Measurements from ENCODE around the gene ARL16.
A peak's percentile ranks its signal among the peaks of the same experiment; 100 is the strongest.

ARL16 gene

DNA sequence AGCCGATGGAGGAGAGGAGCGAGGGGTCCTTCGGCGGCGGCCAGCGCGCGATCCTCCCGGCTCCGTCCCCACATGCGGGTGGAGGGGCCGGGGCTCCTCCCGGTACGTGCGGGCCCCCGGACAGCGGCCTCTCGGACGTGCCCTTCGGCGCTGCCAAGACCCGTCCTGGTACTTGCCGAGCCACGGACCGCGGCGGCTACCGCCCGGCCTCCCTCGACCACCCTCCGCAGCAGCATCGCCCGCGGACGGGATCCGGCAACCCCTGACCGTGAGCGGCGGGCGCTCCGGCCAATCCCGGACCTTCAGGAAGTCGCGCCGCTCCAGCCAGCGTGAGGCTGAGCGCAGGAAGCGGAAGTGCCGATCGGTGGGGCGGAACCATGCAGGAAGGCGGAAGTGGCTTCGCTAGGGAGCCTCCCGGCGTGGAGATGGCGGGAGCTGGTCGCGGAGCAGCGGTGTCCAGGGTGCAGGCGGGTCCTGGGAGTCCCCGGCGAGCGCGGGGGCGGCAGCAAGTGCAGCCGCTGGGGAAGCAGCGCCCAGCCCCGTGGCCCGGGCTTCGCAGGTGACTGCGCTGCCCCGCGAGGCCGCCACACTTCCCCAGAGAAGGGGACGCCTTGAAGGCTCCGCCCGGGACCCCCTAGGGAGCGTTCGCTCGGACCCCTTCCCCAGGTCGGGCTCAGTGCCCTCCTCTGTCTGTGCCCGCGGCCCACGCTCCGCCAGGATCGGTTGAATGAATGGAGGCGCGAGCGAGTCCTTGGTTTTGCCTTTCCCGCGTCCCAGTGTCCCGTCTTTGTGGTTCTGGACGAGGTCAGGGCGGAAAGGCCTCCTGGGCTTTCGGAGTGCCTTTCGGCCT lies 17.0 kb downstream of the ARL16 start, which contains the start of the genes CCDC137 and OXLD1:
TSS of gene CCDC137 (plus strand) at position 396 of the 850 bp plus-strand sequence. CDS start at position 426, 30 bp downstream.
TSS of gene OXLD1 (minus strand) at position 264 of the 850 bp plus-strand sequence. CDS start at position 236, 28 bp downstream.
- DNase-seq (ENCODE audit: low read depth), result peak; percentile 86

DNA sequence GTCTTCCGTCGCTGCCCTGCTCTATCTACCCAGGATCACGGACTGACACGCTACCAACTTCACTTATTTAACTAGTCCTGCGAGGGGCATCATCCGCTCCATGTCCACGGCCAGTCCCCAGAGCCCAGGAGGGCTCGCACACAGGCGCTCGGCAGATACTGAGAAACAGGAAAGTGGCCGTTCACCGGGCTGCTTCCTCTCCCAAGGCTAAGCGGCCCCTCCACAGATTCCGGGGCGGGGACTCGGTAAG lies 17.6 kb downstream of the ARL16 start:
- DNase-seq (ENCODE audit: low read depth), result no peak

DNA sequence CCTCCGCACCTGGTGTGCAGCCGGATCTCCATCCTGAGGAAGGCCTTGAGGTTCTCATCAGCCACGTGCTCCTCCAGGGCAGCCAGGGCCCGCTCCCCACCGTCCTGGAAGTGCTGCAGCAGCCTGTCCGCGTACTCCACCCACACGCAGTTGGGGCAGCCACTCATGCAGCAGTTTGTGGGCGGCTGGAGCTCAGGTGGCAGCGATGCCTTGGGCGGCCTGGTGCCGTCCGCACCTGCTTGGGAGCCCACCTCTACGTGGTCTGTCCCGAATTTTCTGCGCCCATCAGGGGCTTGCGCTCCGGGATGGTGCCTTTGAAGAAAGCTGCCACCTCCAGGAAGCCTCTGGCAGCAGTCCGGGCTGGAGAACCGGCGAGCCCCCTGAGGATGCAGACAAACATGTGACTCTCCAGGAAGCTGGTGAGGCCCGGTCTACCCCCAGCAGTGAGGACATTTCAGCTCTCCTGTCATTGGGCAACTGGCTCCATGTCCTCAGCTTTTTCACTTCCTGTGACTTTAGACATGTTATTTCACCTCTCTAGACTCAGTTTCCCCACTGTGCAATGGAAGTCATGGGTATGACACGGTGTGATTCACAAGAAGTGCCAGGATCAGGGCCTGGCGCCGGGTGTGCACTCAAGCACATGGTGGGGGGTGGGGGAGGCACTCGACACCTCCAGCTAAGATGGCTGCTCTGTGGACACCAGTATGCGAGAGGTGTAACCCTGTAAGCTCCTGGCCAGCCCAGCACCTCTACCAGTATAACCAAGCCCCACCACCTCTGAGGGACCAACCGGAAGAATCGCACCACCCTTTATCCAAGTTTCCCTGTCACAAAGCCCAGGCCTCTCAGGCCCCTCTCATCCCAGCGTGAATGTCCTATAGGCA lies 18.1 kb downstream of the ARL16 start:
- peak; percentile 61 for DNase-seq (ENCODE audit: low read depth)

DNA sequence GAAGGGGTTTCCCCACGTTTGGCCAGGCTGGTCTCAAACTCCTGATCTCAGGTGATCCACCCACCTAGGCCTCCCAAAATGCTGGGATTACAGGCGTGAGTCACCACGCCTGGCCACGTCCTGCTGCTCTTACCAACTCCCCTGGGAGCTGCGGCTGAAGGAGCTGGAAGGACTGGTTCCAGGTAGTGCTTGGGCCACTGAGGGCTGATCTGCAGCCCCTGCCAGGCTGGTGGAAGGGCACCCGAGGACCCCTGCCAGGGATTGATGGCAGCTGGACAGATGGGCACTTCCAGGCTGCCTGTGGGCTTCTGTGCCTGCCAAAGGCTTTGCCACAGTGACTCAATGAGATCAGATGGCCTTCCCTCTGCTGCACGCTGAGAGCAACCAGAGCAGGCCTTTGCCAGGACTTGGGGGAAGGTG lies 19.5 kb downstream of the ARL16 start:
- DNase-seq (ENCODE audit: low read depth), result no peak

DNA sequence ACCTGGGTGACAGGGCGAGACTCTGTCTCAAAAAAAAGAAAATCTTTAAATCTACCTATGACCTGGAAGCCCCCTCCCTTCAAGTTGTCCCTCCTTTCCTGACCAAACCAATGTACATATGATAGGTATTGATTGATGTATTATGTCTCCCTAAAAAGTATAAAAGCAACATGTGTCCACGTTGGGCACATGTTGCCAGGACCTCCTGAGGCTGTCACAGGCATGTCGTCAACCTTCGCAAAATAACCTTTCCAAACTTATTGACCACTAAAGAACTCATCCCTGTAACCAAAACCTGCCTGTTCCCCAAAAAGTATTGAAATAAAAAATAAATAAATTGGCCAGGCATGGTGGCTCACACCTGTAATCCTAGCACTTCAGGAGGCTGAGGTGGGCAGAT lies 21.6 kb downstream of the ARL16 start:
- no peak for DNase-seq (ENCODE audit: low read depth)

DNA sequence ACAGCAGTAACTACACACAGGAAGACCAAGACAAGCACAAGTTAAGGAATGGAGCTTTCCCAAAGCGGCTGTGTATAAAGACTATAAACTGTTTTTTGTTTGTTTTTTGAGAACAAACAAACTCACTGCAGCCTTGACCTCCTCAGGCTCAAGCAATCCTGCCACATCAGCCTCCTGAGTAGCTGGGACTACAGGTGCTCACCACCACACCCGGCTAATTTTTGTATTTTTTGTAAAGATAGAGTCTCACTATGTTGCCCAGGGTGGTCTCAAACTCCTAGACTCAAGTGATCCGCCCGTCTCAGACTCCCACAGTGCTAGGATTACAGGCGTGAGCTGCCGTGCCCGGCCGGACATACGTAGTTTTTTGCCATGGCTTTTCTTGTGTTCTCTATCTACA lies 23.2 kb downstream of the ARL16 start:
- DNase-seq (ENCODE audit: low read depth), result no peak

DNA sequence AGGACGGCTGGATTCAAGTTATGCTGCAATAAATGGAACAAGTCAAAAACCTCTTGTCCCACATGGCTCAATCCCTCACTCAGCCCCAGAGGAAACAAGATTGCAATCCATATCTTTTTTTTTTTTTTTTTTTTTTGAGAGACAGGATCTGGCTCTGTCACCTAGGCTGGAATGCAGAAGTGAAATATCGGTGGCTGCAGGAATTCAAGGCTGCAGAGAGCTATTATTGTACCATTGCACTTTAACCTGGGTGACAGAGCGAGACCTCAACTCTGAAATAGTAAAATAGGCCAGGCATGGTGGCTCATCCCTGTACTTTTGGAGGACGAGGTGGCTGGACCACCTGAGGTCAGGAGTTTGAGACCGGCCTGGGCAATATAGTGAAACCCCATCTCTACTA lies 24.6 kb downstream of the ARL16 start:
- no peak for DNase-seq (ENCODE audit: low read depth)

DNA sequence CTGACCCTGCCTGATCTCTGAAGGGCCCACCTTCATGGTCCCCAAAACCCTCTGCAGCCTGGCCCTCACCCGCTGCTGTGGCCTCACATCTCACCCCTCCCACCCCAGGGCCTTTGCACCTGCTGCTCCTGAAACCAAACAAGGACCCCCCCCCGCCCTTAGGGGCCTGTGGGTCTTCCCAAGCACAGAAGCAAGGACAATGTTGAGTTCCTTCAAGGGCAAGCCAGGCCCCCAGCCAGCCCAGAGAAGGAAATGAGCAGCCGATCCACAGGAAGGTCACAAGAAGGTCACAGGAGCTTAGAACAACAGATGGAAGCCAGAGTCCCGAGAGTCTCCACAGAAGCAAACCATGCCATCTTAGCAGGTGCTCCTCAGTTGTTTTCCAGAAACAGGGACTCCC lies 26.8 kb downstream of the ARL16 start:
- no peak for DNase-seq (ENCODE audit: low read depth)

DNA sequence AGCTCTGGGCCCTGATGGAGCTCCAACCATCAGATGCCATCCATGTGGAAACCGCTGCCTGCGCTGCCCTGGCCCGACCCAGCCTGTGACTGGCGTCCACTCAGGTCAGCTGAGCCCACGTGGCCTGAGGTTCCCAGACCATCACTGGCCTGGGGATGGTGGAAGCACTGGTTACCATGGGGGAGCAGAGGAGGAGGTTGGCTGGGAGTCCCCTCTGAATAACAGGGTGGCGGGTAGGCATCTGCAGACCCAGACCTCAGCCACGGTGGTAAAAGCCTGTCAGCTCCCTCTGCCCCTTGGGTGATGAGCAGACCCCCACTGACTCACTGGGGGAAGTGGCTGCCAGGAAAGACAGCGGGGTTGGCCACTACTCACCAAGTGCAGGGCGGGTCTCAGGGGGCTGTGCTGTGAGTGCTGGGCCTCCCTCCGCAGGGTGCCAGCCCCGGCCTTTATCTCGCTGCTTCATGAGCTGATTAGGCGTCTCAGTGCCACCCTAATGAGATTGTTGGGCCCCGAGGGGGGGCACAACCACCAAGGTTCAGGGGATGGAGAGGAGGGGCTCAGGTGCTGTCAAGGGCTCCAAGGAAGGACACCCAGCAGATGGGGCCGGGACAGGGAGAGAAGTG lies 27.4 kb downstream of the ARL16 start, which contains the start of gene PDE6G:
TSS of gene PDE6G (minus strand) at position 425 of the 626 bp plus-strand sequence. CDS start 3,237 bp downstream, outside the sequence.
- DNase-seq (ENCODE audit: low read depth), result no peak

DNA sequence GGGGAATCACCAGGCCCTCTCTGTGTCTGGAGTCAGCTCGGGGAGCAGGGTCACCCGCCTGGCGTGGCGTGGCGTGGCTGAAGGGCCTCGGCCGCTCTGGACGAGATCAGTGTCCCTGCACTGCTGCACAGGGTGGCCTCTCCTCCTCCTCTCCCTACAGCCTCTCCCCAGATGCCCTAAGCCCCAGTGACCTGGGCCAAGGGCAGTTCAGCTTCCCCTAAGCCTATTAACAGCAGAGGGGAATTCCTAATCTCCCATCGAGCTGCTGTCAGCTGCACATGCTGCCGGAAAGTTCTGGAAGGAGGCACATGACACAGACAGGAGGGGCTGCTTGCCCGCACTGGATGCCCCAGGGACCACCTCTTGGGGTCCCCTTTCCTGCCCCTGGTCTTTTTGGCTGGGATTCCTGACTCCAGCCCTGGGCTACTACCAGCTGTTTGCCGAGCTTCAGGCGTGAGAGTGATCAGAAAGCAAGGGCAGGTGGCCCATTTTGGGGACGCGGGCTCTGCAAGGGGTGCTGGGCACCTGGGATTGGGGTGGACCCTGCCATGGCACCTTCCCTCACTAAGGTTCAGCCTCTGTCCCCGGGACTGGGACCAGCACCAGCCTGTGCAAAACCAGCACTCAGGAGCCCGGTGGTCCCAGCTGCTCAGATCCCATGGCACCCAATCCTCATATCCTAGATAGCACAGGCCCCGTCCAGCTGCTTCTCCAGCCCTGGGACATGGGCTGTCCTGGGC lies 28.0 kb downstream of the ARL16 start:
- no peak for DNase-seq (ENCODE audit: low read depth)

DNA sequence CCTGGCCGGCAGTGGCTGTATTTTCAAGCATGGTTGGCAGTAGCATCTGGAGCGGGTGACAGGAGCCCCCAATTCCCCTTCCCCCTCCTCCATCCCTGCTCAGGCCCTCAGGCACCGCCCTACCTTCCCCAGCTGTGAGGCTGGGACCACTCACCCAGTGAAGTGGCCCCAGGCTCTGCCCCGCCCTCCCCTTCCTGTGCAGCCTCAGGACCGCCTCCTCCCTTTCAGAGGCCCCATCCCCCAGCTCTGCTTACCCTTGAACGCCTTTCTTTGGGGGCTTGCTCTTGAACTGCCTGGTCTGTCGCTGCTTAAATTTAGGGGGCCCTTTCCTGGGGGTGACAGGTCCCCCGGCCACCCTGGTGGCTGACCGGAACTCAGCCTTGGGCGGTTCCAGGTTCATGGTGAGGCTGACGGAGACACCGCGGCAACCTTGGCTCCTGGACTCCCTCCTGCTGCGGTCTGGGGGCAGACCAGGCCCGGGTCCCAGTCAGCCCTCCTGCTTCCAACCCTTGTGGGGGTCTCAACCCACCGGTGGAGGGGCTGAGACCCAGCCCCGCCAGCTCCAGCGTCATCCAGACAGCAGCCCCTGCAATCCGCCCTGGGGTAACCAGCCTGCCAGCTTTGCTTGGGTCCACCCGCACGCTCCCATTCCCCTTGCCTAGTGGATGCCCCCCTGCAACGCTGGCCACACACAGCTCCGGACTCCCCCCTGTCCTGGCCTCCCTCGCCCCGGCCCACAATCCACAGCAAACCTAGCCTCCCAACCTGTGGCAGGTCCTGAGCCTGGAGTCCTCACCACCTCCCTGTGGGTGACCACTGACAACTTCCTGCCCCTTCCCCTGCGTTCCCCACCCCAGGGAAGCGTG lies 30.5 kb downstream of the ARL16 start:
- no peak for DNase-seq (ENCODE audit: low read depth)

DNA sequence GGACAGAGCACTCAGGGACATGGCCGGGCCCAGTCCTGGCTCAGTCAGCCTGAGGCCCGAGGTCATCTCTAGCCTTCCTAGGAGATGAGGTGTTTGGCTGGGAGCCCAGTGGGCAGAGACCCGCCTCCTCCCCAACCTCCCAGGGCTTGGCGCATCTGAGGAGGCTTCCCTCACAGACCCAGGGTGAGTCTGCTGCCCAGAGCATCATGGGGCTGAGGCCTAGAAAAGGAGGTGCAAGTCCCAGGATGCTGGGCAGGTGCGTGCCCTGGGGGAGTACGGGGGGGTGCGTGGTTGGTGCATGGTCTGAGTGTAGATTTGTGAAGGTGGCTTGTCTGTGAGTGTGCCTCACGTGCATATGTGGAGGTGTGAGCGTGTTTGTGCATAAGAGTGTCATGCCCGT lies 31.9 kb downstream of the ARL16 start:
- no peak for DNase-seq (ENCODE audit: low read depth)

DNA sequence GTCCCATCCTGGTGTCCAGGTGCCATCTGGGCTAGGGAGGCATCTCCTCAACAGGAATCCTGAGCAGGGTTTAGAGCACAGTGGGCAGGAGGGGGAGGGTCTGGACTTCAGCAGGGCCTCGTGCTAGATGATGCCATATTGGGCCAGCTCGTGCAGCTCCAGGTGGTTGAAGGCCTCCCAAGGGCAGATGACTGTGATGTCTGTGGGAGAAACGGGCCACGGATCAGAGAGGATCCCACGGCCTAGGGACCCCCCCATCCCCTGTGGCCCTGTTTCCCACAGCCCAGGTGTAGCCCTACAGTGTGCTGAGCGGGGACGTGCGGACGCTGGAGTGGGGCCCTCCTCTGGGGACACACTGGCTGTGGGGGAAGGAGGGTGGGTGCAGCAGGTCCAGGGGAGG lies 32.6 kb downstream of the ARL16 start:
- DNase-seq (ENCODE audit: low read depth), result no peak

DNA sequence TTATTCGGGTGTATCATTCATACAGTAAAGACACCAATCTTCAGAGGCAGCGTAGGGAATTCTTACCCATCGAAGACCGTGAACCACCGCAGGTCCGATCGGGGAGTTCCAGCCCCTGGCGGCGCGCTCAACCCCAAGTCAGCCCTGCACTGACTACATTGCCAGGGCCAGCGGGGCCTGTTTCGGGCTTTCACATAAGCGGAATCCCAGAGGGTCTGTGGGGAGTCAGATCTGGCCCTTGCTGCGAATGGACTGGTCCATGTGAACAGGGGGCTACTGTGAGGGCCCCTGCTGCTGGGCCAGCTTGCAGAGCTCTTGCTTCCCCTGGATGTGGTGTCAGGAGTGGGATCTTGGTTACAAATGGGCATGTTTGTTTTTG lies 34.9 kb downstream of the ARL16 start:
- no peak for DNase-seq (ENCODE audit: low read depth)

DNA sequence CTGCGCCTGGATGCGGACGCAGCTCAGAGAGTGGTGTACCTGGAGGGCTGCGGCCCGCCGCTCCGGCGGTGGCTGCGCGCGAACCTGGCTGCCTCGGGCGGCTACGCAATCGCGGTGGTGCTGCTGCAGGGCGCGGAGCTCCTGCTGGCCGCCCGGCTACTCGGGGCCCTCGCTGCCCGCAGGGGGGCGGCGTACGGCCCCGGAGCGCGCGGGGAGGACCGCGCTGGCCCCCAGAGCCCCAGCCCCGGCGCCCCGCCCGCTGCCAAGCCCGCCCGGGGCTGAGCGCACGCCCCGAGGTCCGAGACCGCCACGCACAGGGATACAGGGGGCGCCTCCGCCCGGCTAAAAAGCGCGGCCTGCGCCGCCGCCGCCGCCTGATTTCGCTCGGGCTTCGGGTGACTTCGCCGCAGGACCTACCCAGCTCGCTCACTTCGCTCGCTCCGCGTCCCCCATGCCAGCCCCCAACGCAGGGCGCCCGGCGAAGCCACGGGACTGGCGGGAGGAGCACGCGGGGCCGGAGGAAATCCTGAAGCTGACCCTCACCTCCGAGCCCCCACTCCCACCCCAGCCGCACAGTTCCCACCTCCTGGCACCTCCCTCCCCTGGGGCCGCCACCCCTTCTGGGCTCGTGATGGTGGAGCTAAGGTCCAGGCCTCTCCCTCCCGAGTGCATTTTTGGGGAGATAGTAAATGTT lies 35.4 kb downstream of the ARL16 start:
- no peak for DNase-seq (ENCODE audit: low read depth)

DNA sequence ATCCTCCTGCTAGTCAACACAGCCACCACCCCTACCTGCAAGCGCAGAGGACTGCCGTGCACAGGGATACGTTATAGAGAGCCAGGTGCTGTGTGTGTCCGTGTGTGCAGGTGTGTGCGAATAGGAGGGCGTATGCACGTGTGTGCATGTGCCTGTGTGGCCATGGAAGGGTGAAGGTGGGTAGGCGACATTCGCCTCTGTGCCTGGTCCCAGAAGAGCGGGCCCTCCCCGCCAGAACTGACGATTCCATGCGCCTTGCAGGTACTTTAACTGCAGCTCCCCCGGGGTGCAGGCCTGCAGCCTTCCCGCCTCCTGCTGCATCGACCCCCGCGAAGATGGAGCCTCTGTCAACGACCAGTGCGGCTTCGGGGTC lies 36.0 kb downstream of the ARL16 start:
- DNase-seq (ENCODE audit: low read depth), result no peak

DNA sequence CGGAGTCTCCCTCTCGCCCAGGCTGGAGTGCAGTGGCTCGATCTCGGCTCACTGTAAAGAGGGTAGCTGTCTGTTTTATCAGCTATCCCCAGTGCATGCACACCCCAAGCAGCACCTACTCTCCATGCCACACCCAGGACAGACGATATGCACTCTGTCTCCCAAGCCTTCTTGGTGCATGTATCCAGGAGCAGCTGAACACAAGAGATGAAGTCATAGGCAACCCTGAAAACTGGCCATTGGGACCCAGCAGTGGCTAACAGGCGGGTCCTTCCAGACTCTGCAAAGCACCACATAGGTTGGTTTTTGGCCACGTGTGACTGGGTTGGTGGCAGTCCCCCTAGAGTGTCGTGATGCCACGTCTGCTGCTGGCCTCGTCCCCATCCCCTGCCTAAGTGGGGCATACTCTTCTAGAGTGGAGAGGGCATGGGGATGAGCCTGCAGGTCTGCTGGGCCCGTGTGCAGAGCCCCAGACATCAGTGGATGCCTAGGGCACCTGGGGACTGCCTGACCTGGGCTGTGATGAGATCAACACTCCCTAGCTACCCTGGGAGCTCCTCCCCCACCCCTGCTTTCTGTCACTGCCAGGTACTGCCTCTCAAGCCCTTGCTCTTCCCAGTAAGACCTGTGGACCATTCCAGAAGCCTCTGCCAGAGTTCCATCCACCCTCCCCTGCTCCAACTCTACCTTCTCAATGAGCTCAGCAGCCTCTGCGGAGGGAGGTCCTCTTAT lies 36.6 kb downstream of the ARL16 start:
- no peak for DNase-seq (ENCODE audit: low read depth)

DNA sequence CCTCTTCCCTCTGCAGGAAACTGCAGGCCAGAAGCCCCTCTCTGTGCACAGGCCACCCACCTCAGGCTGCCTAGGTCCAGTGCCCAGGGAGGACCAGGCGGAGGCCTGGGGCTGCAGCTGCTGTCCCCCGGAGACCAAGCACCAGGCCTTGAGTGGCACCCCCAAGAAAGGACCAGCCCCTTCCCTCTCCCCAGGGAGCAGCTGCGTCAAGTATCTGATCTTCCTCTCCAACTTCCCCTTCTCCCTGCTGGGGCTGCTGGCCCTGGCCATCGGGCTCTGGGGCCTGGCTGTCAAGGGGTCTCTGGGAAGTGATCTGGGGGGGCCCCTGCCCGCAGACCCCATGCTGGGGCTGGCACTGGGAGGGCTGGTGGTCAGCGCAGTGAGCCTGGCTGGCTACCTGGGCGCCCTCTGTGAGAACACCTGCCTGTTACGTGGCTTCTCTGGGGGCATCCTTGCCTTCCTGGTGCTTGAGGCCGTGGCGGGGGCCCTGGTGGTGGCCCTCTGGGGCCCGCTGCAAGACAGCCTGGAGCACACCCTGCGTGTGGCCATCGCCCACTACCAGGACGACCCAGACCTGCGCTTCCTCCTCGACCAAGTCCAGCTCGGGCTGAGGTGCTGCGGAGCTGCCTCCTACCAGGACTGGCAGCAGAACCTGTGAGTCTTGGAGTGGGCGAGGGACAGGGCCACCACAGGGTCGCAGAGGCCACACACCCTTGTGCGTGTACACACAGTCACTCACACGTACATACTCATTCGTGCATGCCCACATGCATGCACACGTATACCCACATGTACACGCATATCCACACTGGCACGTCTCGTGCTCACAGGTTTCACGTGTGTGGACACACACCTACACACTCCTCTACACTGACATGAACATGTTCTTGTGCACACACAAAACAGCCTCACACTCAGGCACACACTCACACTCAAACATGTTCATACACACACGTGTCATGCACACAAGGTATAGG lies 38.3 kb downstream of the ARL16 start:
- no peak for DNase-seq (ENCODE audit: low read depth)
